H1 (cell line): Measurements from ENCODE around the gene SNCAIP.

Source experiments
- EP300 ChIP-seq, 2 experiments: IDR thresholded peaks; 1 replicate in 1 of 2; 2 replicates in 1 of 2; pipeline ENCODE4 v1.6.1; 2011 to 2012; ENCODE audit warnings: low read depth in 2 of 2, low read length in 2 of 2, mild to moderate bottlenecking in 2 of 2, borderline replicate concordance in 1 of 2, inconsistent platforms in 1 of 2, moderate library complexity in 1 of 2
- HDAC2 ChIP-seq, 2 experiments: fragments of 300-600 bp in 1 of 2; sonication (generic) in 1 of 2; IDR thresholded peaks; 2 replicates each; pipeline ENCODE4 v1.6.1; 2011 to 2012; ENCODE audit warnings: low read depth in 2 of 2, low read length in 2 of 2, mild to moderate bottlenecking in 2 of 2, moderate library complexity in 2 of 2, borderline replicate concordance in 1 of 2, inconsistent platforms in 1 of 2
- JUND ChIP-seq: IDR thresholded peaks from 2 replicates; pipeline ENCODE4 v1.6.1; 2011; ENCODE audit warnings: mild to moderate bottlenecking, improper control_type of control experiment, low read length
- SIN3A ChIP-seq, 2 experiments: IDR thresholded peaks in 1 of 2; conservative IDR thresholded peaks in 1 of 2; 2 replicates each; pipeline ENCODE4 v1.6.1; 2011 to 2012; ENCODE audit warnings: low read length in 2 of 2, improper control_type of control experiment in 1 of 2, low read depth in 1 of 2, mild to moderate bottlenecking in 1 of 2
- TEAD4 ChIP-seq: IDR thresholded peaks from 2 replicates; pipeline ENCODE4 v1.6.1; 2012; ENCODE audit warnings: low read depth, low read length, inconsistent platforms, mixed read lengths
- YY1 ChIP-seq: IDR thresholded peaks from 2 replicates; pipeline ENCODE4 v1.6.1; 2011; ENCODE audit warnings: low read depth, mild to moderate bottlenecking, low read length

DNA sequence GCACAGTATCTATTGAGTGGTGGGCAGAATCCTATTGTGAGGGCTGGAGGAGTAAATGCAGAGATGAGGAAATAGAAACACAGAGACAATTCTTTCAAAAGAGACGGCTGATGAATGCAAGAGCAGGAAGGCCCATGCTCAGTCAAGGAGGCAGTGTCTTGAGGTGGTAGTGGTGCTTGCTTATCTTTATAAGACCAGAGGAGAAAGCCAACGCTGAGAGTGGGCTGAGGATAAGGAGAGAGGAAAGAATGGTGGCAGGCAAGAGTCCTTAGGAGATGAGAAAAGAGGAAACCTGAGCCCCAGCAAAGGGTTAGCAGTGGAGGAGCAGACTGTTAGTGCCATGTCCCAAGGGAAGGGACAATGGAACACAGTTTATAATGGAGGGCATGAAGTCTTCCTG lies 86.0 kb downstream of the SNCAIP start:
- TF ChIP-seq EP300 (IDR thresholded peaks at IDR 0.05; ENCODE audit: borderline replicate concordance in 1 of 2, low read depth in 2 of 2, low read length in 2 of 2) = no peak
- TF ChIP-seq HDAC2 (IDR thresholded peaks at IDR 0.05; ENCODE audit: borderline replicate concordance in 1 of 2, low read depth in 2 of 2, low read length in 2 of 2) = no peak
- no peak for TF ChIP-seq TEAD4
- TF ChIP-seq JUND = no peak
- TF ChIP-seq SIN3A (conservative IDR thresholded peaks at IDR 0.05 in 1 of 2, IDR thresholded peaks at IDR 0.05 in 1 of 2; ENCODE audit: low read depth in 1 of 2, low read length in 2 of 2) = no peak
- no peak for TF ChIP-seq YY1
